B cell (primary cell): ENCODE data around the gene SUB1. TPM values are rescaled to one million over a fixed set of nuclear protein-coding genes. Genes with fewer than 3 reads are reported as not detected.

Source experiments
- ATAC-seq: fragments of 200-7000 bp; cut with Tn5 transposase; one replicate; pipeline ENCODE4 v1.10.0; 2021; ENCODE audit warnings: low read depth, mild to moderate bottlenecking, moderate number of reproducible peaks, moderate library complexity
- CTCF ChIA-PET: fragments of 350-600 bp; sonication (Branson Sonifier 250); formaldehyde crosslinking; loops from one replicate; lab custom pipeline; 2021; ENCODE audit warnings: antibody characterized with exemption, inconsistent platforms; lab: Charles Lee
- POLR2A ChIA-PET: fragments of 350-600 bp; sonication (Branson Sonifier 250); formaldehyde crosslinking; loops from one replicate; lab custom pipeline; 2021; ENCODE audit warnings: antibody characterized with exemption; lab: Charles Lee
- DNase-seq: peaks from one replicate; pipeline ENCODE4 v3.0.0; 2013
- H2AFZ ChIP-seq: 2 replicates; pipeline ENCODE4 v1.6.1; 2012; ENCODE audit warnings: mild to moderate bottlenecking, low read depth, low read length; ENCODE audit not compliant: insufficient read depth, poor library complexity, severe bottlenecking
- H3K27ac ChIP-seq, 2 donors: 1 replicate in 1 of 2; 2 replicates in 1 of 2; pipeline ENCODE4 v1.5.1; 2012 to 2013; ENCODE audit warnings: low read length in 2 of 2, mild to moderate bottlenecking in 2 of 2, moderate library complexity in 1 of 2
- H3K27me3 ChIP-seq, 4 experiments: fragments of 200-600 bp in 1 of 4; sonication (generic) in 1 of 4; replicated peaks in 1 of 4; 1 replicate in 2 of 4; 2 replicates in 2 of 4; pipeline versions ENCODE4 v1.6.1 to v1.7.0; 2013 to 2016; ENCODE audit warnings: low read length in 3 of 4, mild to moderate bottlenecking in 2 of 4, mixed read lengths in 1 of 4, moderate library complexity in 1 of 4; ENCODE audit not compliant: insufficient read depth in 4 of 4, control insufficient read depth in 3 of 4; ENCODE audit errors: control extremely low read depth in 1 of 4
- H3K36me3 ChIP-seq, 2 experiments: replicated peaks in 1 of 2; 1 replicate in 1 of 2; 2 replicates in 1 of 2; pipeline versions ENCODE4 v1.6.1 to v1.7.1; 2013; ENCODE audit warnings: low read length in 1 of 2; ENCODE audit not compliant: insufficient read depth in 2 of 2, control insufficient read depth in 1 of 2; ENCODE audit errors: control extremely low read depth in 1 of 2, extremely low read depth in 1 of 2
- H3K4me1 ChIP-seq, 2 donors: fragments of 200-600 bp in 1 of 2; sonication (generic) in 1 of 2; 1 replicate in 1 of 2; 2 replicates in 1 of 2; pipeline versions ENCODE4 v1.5.1 to v1.6.1; 2013 to 2017; ENCODE audit warnings: low read length in 2 of 2; ENCODE audit not compliant: control insufficient read depth in 2 of 2, insufficient read depth in 2 of 2
- H3K4me2 ChIP-seq: replicated peaks from 2 replicates; pipeline ENCODE3; 2012; ENCODE audit warnings: mild to moderate bottlenecking, low read depth, low read length; ENCODE audit not compliant: poor library complexity, severe bottlenecking
- H3K4me3 ChIP-seq, 5 experiments: fragments of 200-600 bp in 1 of 5; sonication (generic) in 1 of 5; 1 replicate in 3 of 5; 2 replicates in 2 of 5; pipeline versions ENCODE4 v1.5.1 to v1.7.0; 2011 to 2016; ENCODE audit warnings: low read length in 4 of 5, mild to moderate bottlenecking in 4 of 5, low read depth in 2 of 5, control low read depth in 1 of 5, moderate library complexity in 1 of 5; ENCODE audit not compliant: insufficient read depth in 1 of 5; ENCODE audit errors: control extremely low read depth in 1 of 5, extremely low read depth in 1 of 5
- H3K79me2 ChIP-seq: fragments of 200-600 bp; sonication (generic); one replicate; pipeline ENCODE4 v1.6.0; 2016; ENCODE audit warnings: low read length; ENCODE audit not compliant: control insufficient read depth, insufficient read depth
- H3K9ac ChIP-seq: fragments of 200-600 bp; sonication (generic); 2 replicates; pipeline ENCODE4 v1.6.1; 2017; ENCODE audit warnings: mild to moderate bottlenecking, low read length, moderate library complexity
- H3K9me3 ChIP-seq, 3 donors: one replicate each; pipeline versions ENCODE4 v1.6.1 to v1.7.1; 2013; ENCODE audit warnings: low read length in 2 of 3; ENCODE audit not compliant: control insufficient read depth in 2 of 3, insufficient read depth in 1 of 3; ENCODE audit errors: control extremely low read depth in 1 of 3
- H4K20me1 ChIP-seq: 2 replicates; pipeline ENCODE4 v1.6.0; 2012; ENCODE audit warnings: mild to moderate bottlenecking, low read length; ENCODE audit not compliant: insufficient read depth, control insufficient read depth, poor library complexity, severe bottlenecking
- H3K27ac Mint-ChIP-seq: one replicate; pipeline ENCODE4 v1.8.0; 2021; ENCODE audit warnings: mixed read lengths
- H3K27me3 Mint-ChIP-seq: one replicate; pipeline ENCODE4 v1.8.0; 2021; ENCODE audit warnings: mixed read lengths
- H3K4me1 Mint-ChIP-seq: one replicate; pipeline ENCODE4 v1.8.0; 2021; ENCODE audit warnings: mixed read lengths
- H3K4me3 Mint-ChIP-seq: one replicate; pipeline ENCODE4 v1.8.0; 2021; ENCODE audit warnings: mixed read lengths
- H3K9me3 Mint-ChIP-seq: one replicate; pipeline ENCODE4 v1.8.0; 2022; ENCODE audit warnings: mixed read lengths; ENCODE audit not compliant: insufficient read depth
- EZH2 ChIP-seq: IDR thresholded peaks from 2 replicates; pipeline ENCODE4 v1.6.1; 2012; ENCODE audit warnings: borderline replicate concordance, low read depth, mild to moderate bottlenecking, moderate library complexity, low read length; ENCODE audit not compliant: insufficient read depth, poor library complexity, severe bottlenecking
- WGBS: methylation state at CpG from one replicate; pipeline ENCODE4 v1.1.5; 2013; ENCODE audit warnings: missing lambda C conversion rate; ENCODE audit not compliant: insufficient coverage; 5-methylcytosine and 5-hydroxymethylcytosine counted together
- intact Hi-C: fragments of 100-400 bp; cut with micrococcal nuclease; formaldehyde crosslinking; loops from one replicate; pipeline ENCODE4 v1.10.0; 2022
- polyA plus RNA-seq: library from polyadenylated mRNA; depleted of rRNA; stranded (reverse); fragments of >200 nt; gene quantifications from 2 replicates; pipeline ENCODE4 v1.2.3, GENCODE V29; 2012
- total RNA-seq, 2 donors: library from RNA; stranded (reverse); fragments of 120-200 nt in 1 of 2; gene quantifications; 1 replicate in 1 of 2; 2 replicates in 1 of 2; pipeline versions ENCODE4 v1.2.3 to v1.2.4, GENCODE V29; 2013 to 2022
- TF ChIP-seq, protein P1 (sequence below): fragments of 200-600 bp; IDR thresholded peaks from one replicate; pipeline ENCODE4 v1.8.0; 2022; ENCODE audit warnings: antibody characterized with exemption, mild to moderate bottlenecking

SUB1 gene
- total and polyA plus RNA-seq, 2 donors (not counting 1 experiment from before 2014, with no cell fraction given), result 55.4 to 117 TPM

DNA sequence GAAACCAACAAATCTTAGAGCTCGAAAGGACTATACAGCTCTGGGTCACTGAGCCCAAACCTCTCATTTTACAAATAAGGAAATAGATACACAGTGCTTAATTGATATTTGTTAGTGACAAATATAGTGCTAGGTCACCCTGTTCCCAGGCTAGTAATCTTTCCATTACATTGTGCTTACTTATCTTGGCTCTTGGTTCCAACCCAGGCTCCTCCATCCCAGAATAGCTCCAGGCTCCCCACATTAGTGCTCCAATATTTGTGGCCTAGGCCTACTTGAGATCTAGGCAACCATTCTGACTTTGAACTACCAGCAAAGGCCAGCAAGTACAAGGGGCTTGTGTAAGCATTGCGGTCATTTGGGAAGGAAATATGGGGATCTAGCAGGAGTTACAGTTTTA lies 21.7 kb upstream of the SUB1 start:
- no peak overlapping the region for H3K27ac ChIP-seq
- H2AFZ ChIP-seq, result no peak overlapping the region
- no peaks in the 10 kb centered on the region for H3K9me3 ChIP-seq
- WGBS, result 90% methylated on average over 1 of the region's 2 CpGs
- ATAC-seq (no peak), DNase-seq (no peak)
- H3K27me3 ChIP-seq, result no peaks in the 10 kb centered on the region
- H3K9me3 Mint-ChIP-seq, result no peaks in the 10 kb centered on the region
- H3K4me3 ChIP-seq, result no peak overlapping the region
- intact Hi-C loops, result no loop called here
- H3K4me2 ChIP-seq, result no peak overlapping the region
- POLR2A ChIA-PET, result no interaction called here
- CTCF ChIA-PET, result interaction anchor here (0.5 to 1.5 kb wide), 2 partner anchors 42 to 73 kb away, joined by 4 to 6 read pairs; no protein-coding TSS in a partner anchor
- TF ChIP-seq EZH2, result no peak
- TF ChIP-seq, protein P1, sequence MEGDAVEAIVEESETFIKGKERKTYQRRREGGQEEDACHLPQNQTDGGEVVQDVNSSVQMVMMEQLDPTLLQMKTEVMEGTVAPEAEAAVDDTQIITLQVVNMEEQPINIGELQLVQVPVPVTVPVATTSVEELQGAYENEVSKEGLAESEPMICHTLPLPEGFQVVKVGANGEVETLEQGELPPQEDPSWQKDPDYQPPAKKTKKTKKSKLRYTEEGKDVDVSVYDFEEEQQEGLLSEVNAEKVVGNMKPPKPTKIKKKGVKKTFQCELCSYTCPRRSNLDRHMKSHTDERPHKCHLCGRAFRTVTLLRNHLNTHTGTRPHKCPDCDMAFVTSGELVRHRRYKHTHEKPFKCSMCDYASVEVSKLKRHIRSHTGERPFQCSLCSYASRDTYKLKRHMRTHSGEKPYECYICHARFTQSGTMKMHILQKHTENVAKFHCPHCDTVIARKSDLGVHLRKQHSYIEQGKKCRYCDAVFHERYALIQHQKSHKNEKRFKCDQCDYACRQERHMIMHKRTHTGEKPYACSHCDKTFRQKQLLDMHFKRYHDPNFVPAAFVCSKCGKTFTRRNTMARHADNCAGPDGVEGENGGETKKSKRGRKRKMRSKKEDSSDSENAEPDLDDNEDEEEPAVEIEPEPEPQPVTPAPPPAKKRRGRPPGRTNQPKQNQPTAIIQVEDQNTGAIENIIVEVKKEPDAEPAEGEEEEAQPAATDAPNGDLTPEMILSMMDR, result no peak
- no peak overlapping the region for H3K27ac Mint-ChIP-seq
- peaks cover 3 to 5% of the 10 kb centered on the region in 2 donors for H3K4me1 ChIP-seq
- no peaks in the 10 kb centered on the region for H3K36me3 ChIP-seq
- peaks cover 6% of the 10 kb centered on the region for H3K4me1 Mint-ChIP-seq
- H3K79me2 ChIP-seq, result no peaks in the 10 kb centered on the region
- H4K20me1 ChIP-seq, result no peaks in the 10 kb centered on the region
- no peak overlapping the region for H3K9ac ChIP-seq
- H3K4me3 Mint-ChIP-seq, result no peak overlapping the region
- H3K27me3 Mint-ChIP-seq, result no peaks in the 10 kb centered on the region

DNA sequence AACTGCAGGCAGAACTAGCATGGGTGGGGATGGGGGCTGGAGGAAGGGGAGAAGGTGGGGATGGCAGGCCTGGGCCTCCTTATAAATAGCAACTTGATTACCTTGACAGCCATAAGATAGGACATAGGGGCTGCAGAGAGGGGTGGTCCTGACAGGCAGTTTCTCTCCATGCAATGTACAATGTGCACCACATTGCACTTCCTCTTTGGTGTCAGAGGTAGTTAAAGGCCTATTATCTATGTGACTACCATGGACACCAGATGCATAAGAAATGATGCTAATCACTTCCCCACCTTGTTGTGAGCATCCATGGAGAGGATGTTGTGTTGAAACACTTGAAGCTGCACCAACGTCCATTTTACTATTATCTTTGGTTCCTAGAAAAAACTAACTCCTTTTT lies 20.2 kb upstream of the SUB1 start:
- intact Hi-C loops, result no loop called here
- no CpG with 5 or more reads among the region's 1 CpG for WGBS
- no peak for ATAC-seq

More for the DNA sequence above, 20.2 kb upstream of the SUB1 start:
- ChIA-PET POLR2A (no interaction called here), CTCF (no interaction called here)
- Histone ChIP-seq H3K4me1 (peaks cover 3 to 5% of the 10 kb centered on the region in 2 donors), H2AFZ (no peak overlapping the region), H4K20me1 (no peaks in the 10 kb centered on the region), H3K27ac (no peak overlapping the region), H3K36me3 (no peaks in the 10 kb centered on the region), H3K79me2 (no peaks in the 10 kb centered on the region), H3K9ac (no peak overlapping the region), H3K9me3 (no peaks in the 10 kb centered on the region), H3K4me2 (no peak overlapping the region), H3K4me3 (no peak overlapping the region), H3K27me3 (no peaks in the 10 kb centered on the region)
- Mint-ChIP-seq H3K4me3 (no peak overlapping the region), H3K4me1 (peaks cover 6% of the 10 kb centered on the region), H3K9me3 (no peaks in the 10 kb centered on the region), H3K27ac (no peak overlapping the region), H3K27me3 (no peaks in the 10 kb centered on the region)
- DNase-seq, result no peak
- no peak for TF ChIP-seq EZH2
- TF ChIP-seq, protein P1, result no peak
